GM18858 (cell line): ENCODE data around the gene ZFX.

ENCODE experiments used
- ATAC-seq: cut with Tn5 transposase; IDR thresholded peaks from one replicate; pipeline ENCODE4 v1.9.1; 2021; ENCODE audit not compliant: unreplicated experiment

Gene ZFX

GRCh38 chrX:24232796-24233195, 83.3 kb downstream of the ZFX start:
- ATAC-seq = no peak

- ATAC-seq = peak; percentile 42
Observed at GRCh38 chrX:24235084-24235710, 85.7 kb downstream of the ZFX start.

GRCh38 chrX:24241822-24242648, 92.5 kb downstream of the ZFX start:
- no peak for ATAC-seq

GRCh38 chrX:24242649-24243175, 93.2 kb downstream of the ZFX start:
- peak; percentile 80 for ATAC-seq

GRCh38 chrX:24243188-24243587, 93.7 kb downstream of the ZFX start:
- peak; percentile 7 for ATAC-seq

GRCh38 chrX:24243692-24244091, 94.2 kb downstream of the ZFX start:
- ATAC-seq = no peak

- ATAC-seq = no peak
Observed at GRCh38 chrX:24245202-24245601, 95.7 kb downstream of the ZFX start.

GRCh38 chrX:24248042-24248441, 98.5 kb downstream of the ZFX start:
- no peak for ATAC-seq

- no peak for ATAC-seq
Observed at GRCh38 chrX:24253030-24253429, 103.5 kb downstream of the ZFX start.

- ATAC-seq = no peak
Observed at GRCh38 chrX:24253469-24253868, 103.9 kb downstream of the ZFX start.

GRCh38 chrX:24257011-24257410, 107.5 kb downstream of the ZFX start:
- no peak for ATAC-seq

GRCh38 chrX:24259544-24260240, 110.2 kb downstream of the ZFX start:
- no peak for ATAC-seq

GRCh38 chrX:24260842-24261550, 111.5 kb downstream of the ZFX start:
- no peak for ATAC-seq

GRCh38 chrX:24262309-24262708, 112.8 kb downstream of the ZFX start:
- ATAC-seq = no peak

GRCh38 chrX:24264383-24264782, 114.9 kb downstream of the ZFX start:
- no peak for ATAC-seq
